PFSK-1 (cell line): ENCODE results near the gene VTI1B. TPM values are rescaled to one million over a fixed set of nuclear protein-coding genes. Genes with fewer than 3 reads are reported as not detected.

Experiments used
- FOXP2 ChIP-seq: optimal IDR thresholded peaks from 2 replicates; pipeline ENCODE3; 2011; ENCODE audit warnings: borderline replicate concordance, control low read depth, inconsistent platforms; ENCODE audit not compliant: insufficient read depth; ENCODE audit errors: extremely low read length, extremely low read depth
- POLR2AphosphoS5 ChIP-seq: IDR thresholded peaks from 2 replicates; pipeline ENCODE4 v1.6.1; 2012; ENCODE audit warnings: low read depth, mild to moderate bottlenecking, control low read depth, low read length, moderate library complexity
- SIN3A ChIP-seq: IDR thresholded peaks from 2 replicates; pipeline ENCODE4 v1.6.1; 2012; ENCODE audit warnings: mild to moderate bottlenecking, low read length, moderate library complexity, borderline replicate concordance; ENCODE audit not compliant: insufficient read depth
- TAF1 ChIP-seq: IDR thresholded peaks from 2 replicates; pipeline ENCODE4 v1.6.1; 2012; ENCODE audit warnings: low read length, control low read depth, borderline replicate concordance; ENCODE audit not compliant: insufficient read depth
- polyA plus RNA-seq: library from polyadenylated mRNA; unstranded; fragments of >200 nt; gene quantifications from one replicate; pipeline ENCODE4 v1.2.1, GENCODE V29; 2012; ENCODE audit warnings: low read depth, missing spikeins; ENCODE audit not compliant: insufficient read length
- TF ChIP-seq, protein P1 (sequence below), 2 experiments: IDR thresholded peaks; 2 replicates each; pipeline versions ENCODE4 v1.6.1 to v1.8.0; 2011 to 2012; ENCODE audit warnings: low read depth in 2 of 2, low read length in 2 of 2, control low read depth in 1 of 2, inconsistent platforms in 1 of 2, mild to moderate bottlenecking in 1 of 2, moderate library complexity in 1 of 2; ENCODE audit not compliant: insufficient read depth in 1 of 2

The VTI1B gene, protein sequence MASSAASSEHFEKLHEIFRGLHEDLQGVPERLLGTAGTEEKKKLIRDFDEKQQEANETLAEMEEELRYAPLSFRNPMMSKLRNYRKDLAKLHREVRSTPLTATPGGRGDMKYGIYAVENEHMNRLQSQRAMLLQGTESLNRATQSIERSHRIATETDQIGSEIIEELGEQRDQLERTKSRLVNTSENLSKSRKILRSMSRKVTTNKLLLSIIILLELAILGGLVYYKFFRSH
- polyA plus RNA-seq, result 42.5 TPM

DNA sequence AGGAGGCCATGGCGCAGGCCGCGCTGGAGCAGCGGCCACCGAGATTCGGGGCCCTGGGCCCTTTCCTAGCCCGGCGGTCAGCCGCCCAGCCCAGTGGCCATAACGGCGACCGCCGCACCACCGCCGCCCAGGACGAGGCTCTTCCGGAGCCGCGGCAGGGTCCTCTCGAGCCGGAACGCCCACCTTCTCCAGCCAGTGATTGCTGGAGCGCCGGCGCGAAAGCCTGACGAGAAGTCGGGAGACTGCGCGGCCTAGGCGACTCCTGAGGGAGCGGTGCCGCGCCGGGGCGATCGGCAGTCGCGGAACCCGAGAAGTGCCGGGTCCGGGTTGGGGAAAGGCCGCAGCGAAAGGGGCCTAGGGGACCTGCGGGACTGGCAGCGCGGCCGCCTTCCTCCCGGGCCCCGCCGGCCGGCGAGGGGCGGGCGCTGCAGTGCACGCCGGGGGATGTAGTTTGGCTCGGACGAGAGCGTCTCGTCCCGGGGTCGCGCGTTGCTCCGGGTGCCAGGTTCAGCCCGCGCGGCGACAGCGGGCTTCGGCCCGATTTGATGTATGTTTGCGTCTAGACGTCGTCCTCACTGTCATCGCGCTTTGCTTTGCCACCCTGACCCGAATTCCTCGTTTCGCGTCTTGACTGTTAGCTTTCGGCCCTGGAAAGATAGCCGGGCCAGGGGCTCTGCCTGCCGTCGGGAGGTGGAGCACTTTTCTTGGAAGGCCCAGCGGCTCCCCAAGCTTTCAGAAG lies at the start of gene VTI1B:
VTI1B (minus strand) TSS at position 153 of the 739 bp plus-strand sequence; CDS start at position 10, 143 bp downstream.
- TF ChIP-seq POLR2AphosphoS5, result peak; percentile 59; the same call in 1 of the 2 replicates
- TF ChIP-seq FOXP2, result no peak
- TF ChIP-seq TAF1, result no peak
- TF ChIP-seq, protein P1, sequence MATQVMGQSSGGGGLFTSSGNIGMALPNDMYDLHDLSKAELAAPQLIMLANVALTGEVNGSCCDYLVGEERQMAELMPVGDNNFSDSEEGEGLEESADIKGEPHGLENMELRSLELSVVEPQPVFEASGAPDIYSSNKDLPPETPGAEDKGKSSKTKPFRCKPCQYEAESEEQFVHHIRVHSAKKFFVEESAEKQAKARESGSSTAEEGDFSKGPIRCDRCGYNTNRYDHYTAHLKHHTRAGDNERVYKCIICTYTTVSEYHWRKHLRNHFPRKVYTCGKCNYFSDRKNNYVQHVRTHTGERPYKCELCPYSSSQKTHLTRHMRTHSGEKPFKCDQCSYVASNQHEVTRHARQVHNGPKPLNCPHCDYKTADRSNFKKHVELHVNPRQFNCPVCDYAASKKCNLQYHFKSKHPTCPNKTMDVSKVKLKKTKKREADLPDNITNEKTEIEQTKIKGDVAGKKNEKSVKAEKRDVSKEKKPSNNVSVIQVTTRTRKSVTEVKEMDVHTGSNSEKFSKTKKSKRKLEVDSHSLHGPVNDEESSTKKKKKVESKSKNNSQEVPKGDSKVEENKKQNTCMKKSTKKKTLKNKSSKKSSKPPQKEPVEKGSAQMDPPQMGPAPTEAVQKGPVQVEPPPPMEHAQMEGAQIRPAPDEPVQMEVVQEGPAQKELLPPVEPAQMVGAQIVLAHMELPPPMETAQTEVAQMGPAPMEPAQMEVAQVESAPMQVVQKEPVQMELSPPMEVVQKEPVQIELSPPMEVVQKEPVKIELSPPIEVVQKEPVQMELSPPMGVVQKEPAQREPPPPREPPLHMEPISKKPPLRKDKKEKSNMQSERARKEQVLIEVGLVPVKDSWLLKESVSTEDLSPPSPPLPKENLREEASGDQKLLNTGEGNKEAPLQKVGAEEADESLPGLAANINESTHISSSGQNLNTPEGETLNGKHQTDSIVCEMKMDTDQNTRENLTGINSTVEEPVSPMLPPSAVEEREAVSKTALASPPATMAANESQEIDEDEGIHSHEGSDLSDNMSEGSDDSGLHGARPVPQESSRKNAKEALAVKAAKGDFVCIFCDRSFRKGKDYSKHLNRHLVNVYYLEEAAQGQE (IDR thresholded peaks at IDR 0.05; ENCODE audit: insufficient read depth in 1 of 2, low read depth in 2 of 2, low read length in 2 of 2), result no peak
- TF ChIP-seq SIN3A, result no peak

DNA sequence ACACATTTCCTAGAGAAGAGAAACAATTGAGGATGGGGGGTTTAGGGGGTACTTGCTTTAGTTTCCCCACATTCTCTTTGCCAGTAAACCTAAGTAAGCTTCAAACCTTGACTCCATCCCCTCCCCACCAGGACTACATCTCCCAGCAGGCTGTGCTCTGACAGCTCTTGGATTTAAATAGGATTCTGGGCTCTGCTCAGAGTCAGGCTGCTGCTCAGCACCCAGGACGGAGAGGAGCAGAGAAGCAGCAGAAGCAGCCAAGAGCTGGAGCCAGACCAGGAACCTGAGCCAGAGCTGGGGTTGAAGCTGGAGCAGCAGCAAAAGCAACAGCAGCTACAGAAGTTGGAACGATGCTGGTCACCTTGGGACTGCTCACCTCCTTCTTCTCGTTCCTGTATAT lies 47.9 kb upstream of the VTI1B start:
- TF ChIP-seq, protein P1 (IDR thresholded peaks at IDR 0.05; ENCODE audit: insufficient read depth in 1 of 2, low read depth in 2 of 2, low read length in 2 of 2), result no peak
- TF ChIP-seq TAF1, result no peak
- TF ChIP-seq FOXP2, result no peak
- TF ChIP-seq POLR2AphosphoS5, result no peak
- no peak for TF ChIP-seq SIN3A

DNA sequence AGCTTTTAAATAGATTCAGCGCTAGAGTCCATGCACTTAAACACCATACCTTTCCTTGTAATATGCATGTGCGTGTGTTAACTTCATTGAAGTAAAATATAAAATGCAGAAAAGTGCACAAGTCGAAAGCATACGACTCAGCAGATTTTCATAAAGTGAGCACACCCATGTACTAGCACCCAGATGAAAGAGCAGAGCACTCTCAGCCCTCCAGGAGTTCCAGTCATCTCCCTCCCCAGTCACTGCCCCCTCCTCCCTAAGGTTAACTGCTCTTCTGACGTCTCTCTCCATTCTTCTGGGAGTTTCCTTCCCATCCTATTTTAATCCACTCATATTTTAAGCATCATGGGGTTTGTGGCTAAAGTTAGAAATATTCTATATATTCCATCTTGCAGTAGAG lies 47.4 kb upstream of the VTI1B start:
- no peak for TF ChIP-seq FOXP2

DNA sequence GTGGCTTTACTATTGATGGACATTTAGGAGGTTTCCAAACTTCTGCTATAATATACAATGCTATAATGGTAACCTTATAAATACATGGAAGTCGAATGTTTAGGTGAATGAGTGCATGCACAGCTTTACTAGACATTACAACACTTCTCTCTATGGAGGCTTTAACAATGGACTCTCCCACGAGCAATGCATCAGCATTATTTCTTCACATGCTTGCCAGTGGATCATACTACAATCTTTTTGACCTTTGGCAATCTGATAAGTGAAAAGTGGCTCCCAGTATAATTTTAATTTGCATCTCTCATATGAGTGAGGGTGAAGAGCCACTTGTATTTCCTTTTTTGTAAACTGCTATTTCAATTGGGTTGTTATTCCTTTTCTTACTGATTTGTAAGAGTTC lies 45.4 kb upstream of the VTI1B start:
- TF ChIP-seq, protein P1 (IDR thresholded peaks at IDR 0.05; ENCODE audit: insufficient read depth in 1 of 2, low read depth in 2 of 2, low read length in 2 of 2), result no peak
- TF ChIP-seq TAF1 (no peak), SIN3A (no peak)

DNA sequence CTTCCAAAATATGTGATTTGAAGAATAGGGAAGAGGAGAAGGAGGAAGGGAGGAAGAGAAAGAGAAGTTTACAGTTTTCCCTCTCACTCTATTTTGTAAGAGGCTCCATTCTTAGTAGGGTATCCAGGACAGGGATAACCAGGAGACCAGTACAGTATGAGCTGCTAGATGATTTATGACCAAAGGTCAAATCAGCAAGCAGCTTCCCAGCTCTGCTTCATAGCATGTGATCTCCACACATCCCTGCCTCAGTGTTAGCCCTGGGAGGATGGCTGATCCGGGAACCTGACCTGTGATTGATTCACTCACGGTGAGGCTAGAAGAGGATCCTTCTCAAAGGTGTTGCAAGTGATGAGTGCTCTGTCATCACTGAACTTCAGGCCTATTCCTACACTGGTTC lies 43.8 kb upstream of the VTI1B start:
- TF ChIP-seq, protein P1 (IDR thresholded peaks at IDR 0.05; ENCODE audit: insufficient read depth in 1 of 2, low read depth in 2 of 2, low read length in 2 of 2), result no peak
- TF ChIP-seq POLR2AphosphoS5 (no peak), SIN3A (no peak), TAF1 (no peak)
